ENCODE data around the gene RAD51B.

- TF ChIP-seq ZNF274 (IDR thresholded peaks at IDR 0.05; ENCODE audit: low read depth, low read length) (no peak), SUZ12 (IDR thresholded peaks at IDR 0.05; ENCODE audit: extremely low read depth, insufficient read depth, insufficient read length) (no peak), YY1 (IDR thresholded peaks at IDR 0.05; ENCODE audit: insufficient read depth, insufficient read length) (no peak)
Observed at GRCh38 chr14:68669111-68669511, 849.5 kb downstream of the RAD51B start.
